Psoas muscle (tissue), 8 donors: ENCODE results near the gene TMEM59. TPM values are rescaled to one million over a fixed set of nuclear protein-coding genes. Genes with fewer than 3 reads are reported as not detected.
"Not testable (repeated sequence)": the region's sequence is repeated elsewhere in the genome, so short reads cannot be mapped to it uniquely, and the experiment has no call there.

Experiments used
- ATAC-seq, 4 donors: fragments of 200-7000 bp; cut with Tn5 transposase; one replicate each; pipeline ENCODE4 v1.9.1; 2020; ENCODE audit warnings: moderate library complexity in 3 of 4, mild to moderate bottlenecking in 2 of 4
- DNase-seq, 2 donors: peaks; one replicate each; pipeline ENCODE4 v3.0.0-alpha.2; 2020
- H3K27ac ChIP-seq: fragments of 200-600 bp; one replicate; pipeline ENCODE4 v1.8.0; 2022
- H3K27me3 ChIP-seq, 3 donors: fragments of 200-600 bp in 1 of 3; one replicate each; pipeline versions ENCODE4 v1.6.1 to v1.8.0; 2013 to 2022; ENCODE audit warnings: low read length in 2 of 3, mild to moderate bottlenecking in 2 of 3, moderate library complexity in 1 of 3; ENCODE audit not compliant: insufficient read depth in 3 of 3
- H3K36me3 ChIP-seq, 2 donors: fragments of 200-600 bp in 1 of 2; one replicate each; pipeline versions ENCODE4 v1.6.1 to v1.8.0; 2013 to 2022; ENCODE audit warnings: low read depth in 1 of 2, mild to moderate bottlenecking in 1 of 2, moderate library complexity in 1 of 2; ENCODE audit not compliant: insufficient read depth in 1 of 2
- H3K4me1 ChIP-seq: fragments of 200-600 bp; one replicate; pipeline ENCODE4 v1.8.0; 2022
- H3K4me3 ChIP-seq: fragments of 200-600 bp; one replicate; pipeline ENCODE4 v1.8.0; 2022; ENCODE audit warnings: mild to moderate bottlenecking
- H3K9me3 ChIP-seq: fragments of 200-600 bp; one replicate; pipeline ENCODE4 v1.8.0; 2022
- CTCF ChIP-seq: fragments of 200-600 bp; IDR thresholded peaks from one replicate; pipeline ENCODE4 v1.8.0; 2022; ENCODE audit warnings: antibody characterized with exemption
- WGBS, 3 donors: extraction: QIAGEN DNeasy Blood & Tissue Kit; methylation state at CpG; one replicate each; pipeline versions ENCODE4 v1.1.6 to v1.1.7; 2013; 5-methylcytosine and 5-hydroxymethylcytosine counted together
- intact Hi-C, 2 donors: fragments of 100-400 bp; cut with DNase I; formaldehyde crosslinking; loops; one replicate each; pipeline versions ENCODE4 v1.11.0 to v1.14.2; 2022
- polyA plus RNA-seq, 3 donors: library from polyadenylated mRNA; stranded (reverse); fragments of 200-250 nt; gene quantifications; one replicate each; pipeline ENCODE4 v1.2.3, GENCODE V29; 2013
- total RNA-seq, 4 donors: library from RNA; stranded (reverse); fragmentation: NEBNext Ultra II Directional in 2 of 4; extraction: Animal tissue kit (Norgen Biotek cat#: 25700) in 2 of 4; gene quantifications; one replicate each; pipeline versions ENCODE4 v1.2.1 to v1.2.4, GENCODE V29; 2021 to 2023
- donor health status: healthy with polysubstance abuse.
- donor health status: DM: no; HTN: no; CAD: no; lungs with moderate emphysema.
- donor health status: Bipolar disorder and iron deficiency.
- donor health status: healthy.
- donor health status: DM: yes; HTN: yes; CAD: no.
- donor health status: DM: no; HTN: no; CAD: no.
- donor health status: DM: no; HTN: no; CAD: no.
- donor health status: DM: yes; HTN: yes; CAD: no.

TMEM59 gene
- total and polyA plus RNA-seq, 7 donors, result 123 to 240 (median 173) TPM

GRCh38 chr1:53995683-53996082 lies 57.3 kb downstream of the TMEM59 start:
- Histone ChIP-seq H3K4me3 (no peak overlapping the region), H3K4me1 (no peaks in the 10 kb centered on the region), H3K9me3 (no peaks in the 10 kb centered on the region), H3K27ac (no peak overlapping the region), H3K36me3 (no peaks in the 10 kb centered on the region), H3K27me3 (peaks cover 0 to 2% (median 0%) of the 10 kb centered on the region in 3 donors)
- ATAC-seq, result no peak
- intact Hi-C loops, result no loop called here
- WGBS, 3 donors, result 86 to 97% (median 93%) methylated on average over 1 of the region's 1 CpG
- no peak for DNase-seq
- no peak for TF ChIP-seq CTCF

- intact Hi-C loops, H3K27ac ChIP-seq, H3K36me3 ChIP-seq: not testable (repeated sequence)
These were observed 58.5 kb downstream of the TMEM59 start for GRCh38 chr1:53994516-53994915.

GRCh38 chr1:53992085-53992874 lies 60.7 kb downstream of the TMEM59 start:
- DNase-seq, result no peak
- intact Hi-C loops, result no loop called here
- H3K27me3 ChIP-seq, result peaks cover 0 to 2% (median 0%) of the 10 kb centered on the region in 3 donors
- TF ChIP-seq CTCF, result no peak
- no peaks in the 10 kb centered on the region for H3K4me1 ChIP-seq
- WGBS, 3 donors, result 57 to 63% (median 62%) methylated on average over 4 of the region's 4 CpGs
- no peak overlapping the region for H3K27ac ChIP-seq
- no peaks in the 10 kb centered on the region for H3K9me3 ChIP-seq
- ATAC-seq, result no peak
- no peak overlapping the region for H3K4me3 ChIP-seq
- H3K36me3 ChIP-seq, result no peaks in the 10 kb centered on the region

More at GRCh38 chr1:53994516-53994915, 58.5 kb downstream of the TMEM59 start:
- not testable (repeated sequence) for H3K9me3 ChIP-seq, DNase-seq, H3K4me1 ChIP-seq, H3K27me3 ChIP-seq, H3K4me3 ChIP-seq, ATAC-seq
- 88 to 95% (median 93%) methylated on average over 2 of the region's 2 CpGs for WGBS, 3 donors

DNA sequence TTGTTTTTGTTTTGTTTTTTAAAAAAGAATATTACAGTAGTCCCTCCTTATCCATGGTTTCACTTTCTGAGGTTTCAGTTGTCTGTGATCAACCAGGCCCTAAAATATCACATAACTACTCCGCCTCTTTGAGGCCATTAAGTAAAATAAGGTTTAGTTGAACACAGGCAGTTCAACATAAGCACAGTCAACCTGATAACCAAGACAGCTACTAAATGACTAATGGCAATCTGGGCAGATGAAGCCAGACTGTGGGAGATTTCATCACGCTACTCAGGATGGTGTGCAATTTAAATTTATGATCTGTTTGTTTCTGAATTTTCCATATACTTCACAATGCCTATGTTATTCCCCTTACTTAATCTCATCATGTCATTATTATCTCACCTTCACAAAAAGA lies 65.1 kb downstream of the TMEM59 start:
- 87 to 93% (median 92%) methylated on average over 2 of the region's 2 CpGs for WGBS, 3 donors
- H3K9me3 ChIP-seq, result no peaks in the 10 kb centered on the region
- peaks cover 0 to 2% (median 0%) of the 10 kb centered on the region in 3 donors for H3K27me3 ChIP-seq
- no peak overlapping the region for H3K27ac ChIP-seq
- no peak overlapping the region for H3K4me3 ChIP-seq
- ATAC-seq (no peak), DNase-seq (no peak)
- no peak for TF ChIP-seq CTCF
- intact Hi-C loops, result no loop called here
- no peaks in the 10 kb centered on the region for H3K36me3 ChIP-seq
- H3K4me1 ChIP-seq, result no peaks in the 10 kb centered on the region

- no peak for TF ChIP-seq CTCF
- DNase-seq, result no peak
- Histone ChIP-seq H3K27ac (no peak overlapping the region), H3K4me3 (no peak overlapping the region), H3K27me3 (peaks cover 0 to 4% (median 0%) of the 10 kb centered on the region in 3 donors), H3K4me1 (no peaks in the 10 kb centered on the region), H3K9me3 (no peaks in the 10 kb centered on the region), H3K36me3 (no peaks in the 10 kb centered on the region)
- 90 to 96% (median 93%) methylated on average over 3 of the region's 3 CpGs for WGBS, 3 donors
- intact Hi-C loops, result no loop called here
- no peak for ATAC-seq
These were observed 66.5 kb downstream of the TMEM59 start for GRCh38 chr1:53986458-53986857.
